ENCODE measurements around the gene CSMD2.

The CSMD2 gene

GRCh38 chr1:33828059-33828458 is 337.0 kb downstream of the CSMD2 start:
- no peak overlapping the region for H2AK5ac ChIP-seq (ENCODE audit: low read length, severe bottlenecking)
- no peaks in the 10 kb centered on the region for H3K27me3 ChIP-seq (ENCODE audit: control insufficient read depth in 1 of 2, insufficient read depth in 1 of 2, low read length in 2 of 2)
- no peak overlapping the region for H3K4ac ChIP-seq (ENCODE audit: low read depth in 1 of 2, low read length in 2 of 2)
- H3K14ac ChIP-seq (ENCODE audit: low read length in 2 of 2) = no peak overlapping the region
- H3K18ac ChIP-seq (ENCODE audit: low read depth in 1 of 2, low read length in 2 of 2) = no peak overlapping the region
- no peaks in the 10 kb centered on the region for H3K9me3 ChIP-seq (ENCODE audit: control insufficient read depth, low read length)
- H2BK15ac ChIP-seq (ENCODE audit: low read depth, poor library complexity, severe bottlenecking) = no peak overlapping the region
- WGBS = 40% methylated on average over 4 of the region's 5 CpGs
- no peaks in the 10 kb centered on the region for H3K4me1 ChIP-seq (ENCODE audit: control insufficient read depth, insufficient read depth, low read depth, low read length)
- H2AFZ ChIP-seq (ENCODE audit: low read depth, low read length) = no peak overlapping the region
- H4K91ac ChIP-seq (ENCODE audit: low read length) = no peak overlapping the region
- H2BK5ac ChIP-seq (ENCODE audit: low read depth, low read length, poor library complexity, severe bottlenecking) = no peak overlapping the region
- no peaks in the 10 kb centered on the region for H3K79me1 ChIP-seq (replicated peaks; ENCODE audit: low read length, poor library complexity, severe bottlenecking)
- DNase-seq = no peak
- H3K36me3 ChIP-seq (ENCODE audit: control insufficient read depth in 1 of 2, insufficient read depth in 2 of 2, low read depth in 1 of 2, low read length in 2 of 2) = peaks cover 0 to 4% of the 10 kb centered on the region in 2 experiments
- no peak overlapping the region for H2BK120ac ChIP-seq (ENCODE audit: low read depth, low read length)
- H3K4me3 ChIP-seq (ENCODE audit: insufficient read depth in 1 of 2, low read depth in 1 of 2, low read length in 2 of 2) = no peak overlapping the region
- no peak overlapping the region for H3K4me2 ChIP-seq (ENCODE audit: low read length, poor library complexity, severe bottlenecking)
- H4K8ac ChIP-seq (ENCODE audit: low read length) = no peak overlapping the region
- no peak overlapping the region for H3K23ac ChIP-seq (ENCODE audit: low read length in 2 of 2)
- H2BK12ac ChIP-seq (ENCODE audit: low read length in 2 of 2) = no peak overlapping the region
- H3K27ac ChIP-seq (ENCODE audit: low read length, poor library complexity, severe bottlenecking) = no peak overlapping the region
- no peak overlapping the region for H3K9ac ChIP-seq (ENCODE audit: low read length)

GRCh38 chr1:33826711-33827110 is 338.3 kb downstream of the CSMD2 start:
- Histone ChIP-seq H4K8ac (ENCODE audit: low read length) (no peak overlapping the region), H3K23ac (ENCODE audit: low read length in 2 of 2) (no peak overlapping the region), H4K91ac (ENCODE audit: low read length) (no peak overlapping the region), H3K27ac (ENCODE audit: low read length, poor library complexity, severe bottlenecking) (no peak overlapping the region), H3K14ac (ENCODE audit: low read length in 2 of 2) (no peak overlapping the region), H2AFZ (ENCODE audit: low read depth, low read length) (no peak overlapping the region), H3K36me3 (ENCODE audit: control insufficient read depth in 1 of 2, insufficient read depth in 2 of 2, low read depth in 1 of 2, low read length in 2 of 2) (peaks cover 0 to 8% of the 10 kb centered on the region in 2 experiments), H3K9me3 (ENCODE audit: control insufficient read depth, low read length) (no peaks in the 10 kb centered on the region), H3K79me1 (replicated peaks; ENCODE audit: low read length, poor library complexity, severe bottlenecking) (no peaks in the 10 kb centered on the region), H3K4me2 (ENCODE audit: low read length, poor library complexity, severe bottlenecking) (no peak overlapping the region), H3K4me1 (ENCODE audit: control insufficient read depth, insufficient read depth, low read depth, low read length) (no peaks in the 10 kb centered on the region), H3K9ac (ENCODE audit: low read length) (no peak overlapping the region), H2BK12ac (ENCODE audit: low read length in 2 of 2) (no peak overlapping the region), H3K18ac (ENCODE audit: low read depth in 1 of 2, low read length in 2 of 2) (no peak overlapping the region), H2BK5ac (ENCODE audit: low read depth, low read length, poor library complexity, severe bottlenecking) (no peak overlapping the region), H3K4ac (ENCODE audit: low read depth in 1 of 2, low read length in 2 of 2) (no peak overlapping the region), H2BK15ac (ENCODE audit: low read depth, poor library complexity, severe bottlenecking) (no peak overlapping the region), H3K4me3 (ENCODE audit: insufficient read depth in 1 of 2, low read depth in 1 of 2, low read length in 2 of 2) (no peak overlapping the region), H2BK120ac (ENCODE audit: low read depth, low read length) (no peak overlapping the region), H2AK5ac (ENCODE audit: low read length, severe bottlenecking) (no peak overlapping the region), H3K27me3 (ENCODE audit: control insufficient read depth in 1 of 2, insufficient read depth in 1 of 2, low read length in 2 of 2) (no peaks in the 10 kb centered on the region)
- 61% methylated on average over 5 of the region's 5 CpGs for WGBS
- no peak for DNase-seq

GRCh38 chr1:33826311-33826710 is 338.7 kb downstream of the CSMD2 start:
- DNase-seq = no peak
- Histone ChIP-seq H3K4ac (ENCODE audit: low read depth in 1 of 2, low read length in 2 of 2) (no peak overlapping the region), H4K8ac (ENCODE audit: low read length) (no peak overlapping the region), H2BK120ac (ENCODE audit: low read depth, low read length) (no peak overlapping the region), H3K18ac (ENCODE audit: low read depth in 1 of 2, low read length in 2 of 2) (no peak overlapping the region), H3K23ac (ENCODE audit: low read length in 2 of 2) (no peak overlapping the region), H4K91ac (ENCODE audit: low read length) (no peak overlapping the region), H3K27ac (ENCODE audit: low read length, poor library complexity, severe bottlenecking) (no peak overlapping the region), H3K4me1 (ENCODE audit: control insufficient read depth, insufficient read depth, low read depth, low read length) (no peaks in the 10 kb centered on the region), H2AFZ (ENCODE audit: low read depth, low read length) (no peak overlapping the region), H2BK12ac (ENCODE audit: low read length in 2 of 2) (no peak overlapping the region), H3K79me1 (replicated peaks; ENCODE audit: low read length, poor library complexity, severe bottlenecking) (no peaks in the 10 kb centered on the region), H3K4me2 (ENCODE audit: low read length, poor library complexity, severe bottlenecking) (no peak overlapping the region), H3K14ac (ENCODE audit: low read length in 2 of 2) (no peak overlapping the region), H2BK5ac (ENCODE audit: low read depth, low read length, poor library complexity, severe bottlenecking) (no peak overlapping the region), H3K36me3 (ENCODE audit: control insufficient read depth in 1 of 2, insufficient read depth in 2 of 2, low read depth in 1 of 2, low read length in 2 of 2) (peaks cover 0 to 12% of the 10 kb centered on the region in 2 experiments), H2AK5ac (ENCODE audit: low read length, severe bottlenecking) (no peak overlapping the region), H2BK15ac (ENCODE audit: low read depth, poor library complexity, severe bottlenecking) (no peak overlapping the region), H3K9me3 (ENCODE audit: control insufficient read depth, low read length) (no peaks in the 10 kb centered on the region), H3K9ac (ENCODE audit: low read length) (no peak overlapping the region), H3K4me3 (ENCODE audit: insufficient read depth in 1 of 2, low read depth in 1 of 2, low read length in 2 of 2) (no peak overlapping the region), H3K27me3 (ENCODE audit: control insufficient read depth in 1 of 2, insufficient read depth in 1 of 2, low read length in 2 of 2) (no peaks in the 10 kb centered on the region)

GRCh38 chr1:33825506-33825905 is 339.5 kb downstream of the CSMD2 start:
- H2AK5ac ChIP-seq (ENCODE audit: low read length, severe bottlenecking) = no peak overlapping the region
- no peaks in the 10 kb centered on the region for H3K79me1 ChIP-seq (replicated peaks; ENCODE audit: low read length, poor library complexity, severe bottlenecking)
- H2BK120ac ChIP-seq (ENCODE audit: low read depth, low read length) = no peak overlapping the region
- no peak overlapping the region for H3K18ac ChIP-seq (ENCODE audit: low read depth in 1 of 2, low read length in 2 of 2)
- H4K91ac ChIP-seq (ENCODE audit: low read length) = no peak overlapping the region
- WGBS = 68% methylated on average over 10 of the region's 10 CpGs
- H3K4me2 ChIP-seq (ENCODE audit: low read length, poor library complexity, severe bottlenecking) = no peak overlapping the region
- no peak overlapping the region for H3K4me3 ChIP-seq (ENCODE audit: insufficient read depth in 1 of 2, low read depth in 1 of 2, low read length in 2 of 2)
- H3K27ac ChIP-seq (ENCODE audit: low read length, poor library complexity, severe bottlenecking) = no peak overlapping the region
- DNase-seq = no peak
- no peak overlapping the region for H2BK15ac ChIP-seq (ENCODE audit: low read depth, poor library complexity, severe bottlenecking)
- H3K4me1 ChIP-seq (ENCODE audit: control insufficient read depth, insufficient read depth, low read depth, low read length) = no peaks in the 10 kb centered on the region
- peaks cover 0 to 14% of the 10 kb centered on the region in 2 experiments for H3K36me3 ChIP-seq (ENCODE audit: control insufficient read depth in 1 of 2, insufficient read depth in 2 of 2, low read depth in 1 of 2, low read length in 2 of 2)
- H3K9ac ChIP-seq (ENCODE audit: low read length) = no peak overlapping the region
- H3K14ac ChIP-seq (ENCODE audit: low read length in 2 of 2) = no peak overlapping the region
- H2AFZ ChIP-seq (ENCODE audit: low read depth, low read length) = no peak overlapping the region
- no peaks in the 10 kb centered on the region for H3K9me3 ChIP-seq (ENCODE audit: control insufficient read depth, low read length)
- H3K4ac ChIP-seq (ENCODE audit: low read depth in 1 of 2, low read length in 2 of 2) = no peak overlapping the region
- H4K8ac ChIP-seq (ENCODE audit: low read length) = no peak overlapping the region
- no peak overlapping the region for H2BK12ac ChIP-seq (ENCODE audit: low read length in 2 of 2)
- H3K23ac ChIP-seq (ENCODE audit: low read length in 2 of 2) = no peak overlapping the region
- H2BK5ac ChIP-seq (ENCODE audit: low read depth, low read length, poor library complexity, severe bottlenecking) = no peak overlapping the region
- H3K27me3 ChIP-seq (ENCODE audit: control insufficient read depth in 1 of 2, insufficient read depth in 1 of 2, low read length in 2 of 2) = no peaks in the 10 kb centered on the region
